SU-DHL-6 (cell line): ENCODE results near the gene NPFF.

ENCODE experiments used
- CTCF ChIP-seq: fragments of 200-600 bp; sonication (generic); IDR thresholded peaks from one replicate; pipeline ENCODE4 v1.5.1; 2017; ENCODE audit warnings: antibody characterized with exemption, mild to moderate bottlenecking, low read length, moderate library complexity; ENCODE audit not compliant: insufficient read depth, poor library complexity, severe bottlenecking
- EZH2phosphoT487 ChIP-seq: fragments of 200-600 bp; sonication (generic), shearing (Covaris generic); conservative IDR thresholded peaks from 2 replicates; pipeline ENCODE4 v1.6.1; 2018; ENCODE audit warnings: mild to moderate bottlenecking, antibody characterized with exemption, low read length, moderate library complexity, mixed read lengths

- TF ChIP-seq CTCF (no peak), EZH2phosphoT487 (no peak)
Measured at GRCh38 chr12:53506881-53507602, at the start of gene NPFF.
